Prostate gland (tissue), 2 donors: ENCODE results near the gene CLDND2. TPM values are rescaled to one million over a fixed set of nuclear protein-coding genes. Genes with fewer than 3 reads are reported as not detected.

ENCODE experiments used
- DNase-seq: peaks from one replicate; pipeline ENCODE4 v3.0.0-alpha.2; 2019; ENCODE audit warnings: low spot score
- H3K27ac ChIP-seq, 2 donors: fragments of 200-600 bp; sonication (generic); 2 replicates each; pipeline ENCODE4 v1.5.1; 2017 to 2019
- H3K27me3 ChIP-seq: fragments of 200-600 bp; sonication (generic); replicated peaks from 2 replicates; pipeline ENCODE4 v1.5.1; 2019; ENCODE audit not compliant: insufficient read depth
- H3K36me3 ChIP-seq, 2 donors: fragments of 200-600 bp; sonication (generic); 1 replicate in 1 of 2; 2 replicates in 1 of 2; pipeline versions ENCODE4 v1.5.1 to v1.8.1; 2017 to 2019
- H3K4me1 ChIP-seq: fragments of 200-600 bp; sonication (generic); replicated peaks from 2 replicates; pipeline ENCODE4 v1.5.1; 2019
- H3K4me3 ChIP-seq, 2 donors: fragments of 200-600 bp; sonication (generic); 2 replicates each; pipeline ENCODE4 v1.5.1; 2017 to 2019
- H3K9me3 ChIP-seq: fragments of 200-600 bp; sonication (generic); 2 replicates; pipeline ENCODE4 v1.5.1; 2017
- POLR2A ChIP-seq: fragments of 450-650 bp; IDR thresholded peaks from one replicate; pipeline ENCODE4 v1.6.1; 2016; ENCODE audit warnings: antibody characterized with exemption, mild to moderate bottlenecking
- POLR2AphosphoS5 ChIP-seq: sonication (generic); formaldehyde crosslinking; IDR thresholded peaks from one replicate; pipeline ENCODE4 v1.6.1; 2017; ENCODE audit warnings: antibody characterized with exemption
- WGBS: methylation state at CpG from one replicate; pipeline ENCODE4 v1.1.5; 2018; 5-methylcytosine and 5-hydroxymethylcytosine counted together
- intact Hi-C: fragments of 100-400 bp; cut with DNase I; formaldehyde crosslinking; loops from one replicate; pipeline ENCODE4 v1.14.2; 2022
- total RNA-seq, 2 donors: library from RNA; depleted of rRNA; stranded (reverse); fragments of >200 nt; gene quantifications; one replicate each; pipeline ENCODE4 v1.1.0, GENCODE V29; 2016
- TF ChIP-seq, protein P1 (sequence below), 4 experiments: fragments of 200-600 bp in 2 of 4; fragments of 450-650 bp in 2 of 4; sonication (generic) in 2 of 4; IDR thresholded peaks; 1 replicate in 3 of 4; 2 replicates in 1 of 4; pipeline ENCODE4 v1.5.1; 2016 to 2019; ENCODE audit warnings: antibody characterized with exemption in 4 of 4, mild to moderate bottlenecking in 2 of 4, moderate library complexity in 2 of 4

Gene CLDND2
- total RNA-seq, 2 donors from 2014 or later, result 4.2 TPM; not detected in 1

DNA sequence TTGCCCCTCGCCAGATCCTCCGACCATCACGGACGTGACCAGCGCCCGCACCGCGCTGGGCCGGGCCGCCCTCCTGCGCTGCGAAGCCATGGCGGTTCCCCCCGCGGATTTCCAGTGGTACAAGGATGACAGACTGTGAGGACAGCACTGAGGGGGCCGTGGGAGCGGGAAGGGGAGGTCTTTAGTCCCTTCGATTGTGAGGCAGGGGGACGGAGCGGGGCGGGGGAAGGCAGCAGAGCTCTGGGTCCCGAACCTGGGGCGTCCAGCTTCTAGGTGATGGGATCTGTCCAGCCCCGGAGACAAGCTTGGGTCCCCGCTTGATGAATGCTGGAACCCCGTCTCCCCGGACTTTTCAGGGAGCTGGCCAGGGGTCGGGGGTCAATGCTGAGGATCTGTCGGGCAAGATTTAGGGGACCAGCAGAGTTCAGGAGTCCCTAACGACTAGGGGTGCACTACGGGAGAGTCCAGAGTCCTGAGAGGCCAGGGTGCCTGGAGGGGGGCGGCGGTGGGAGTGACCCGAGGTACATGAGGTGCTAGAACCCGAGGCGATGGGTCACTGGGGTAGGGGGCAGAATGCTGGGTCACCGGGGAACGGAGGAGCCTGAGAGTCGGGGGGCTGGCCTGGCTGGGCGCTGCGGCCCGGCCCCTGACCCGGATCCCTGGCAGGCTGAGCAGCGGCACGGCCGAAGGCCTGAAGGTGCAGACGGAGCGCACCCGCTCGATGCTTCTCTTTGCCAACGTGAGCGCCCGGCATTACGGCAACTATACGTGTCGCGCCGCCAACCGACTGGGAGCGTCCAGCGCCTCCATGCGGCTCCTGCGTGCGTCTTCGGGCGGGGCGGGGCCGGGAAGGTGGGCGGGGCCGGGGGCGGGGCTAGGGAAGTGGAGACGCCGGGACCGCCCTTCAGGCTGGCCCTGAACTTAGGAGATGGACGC lies 41.5 kb downstream of the CLDND2 start:
- Histone ChIP-seq H3K9me3 (no peaks in the 10 kb centered on the region), H3K4me1 (no peaks in the 10 kb centered on the region), H3K27me3 (peaks cover 17% of the 10 kb centered on the region), H3K27ac (no peak overlapping the region), H3K4me3 (no peak overlapping the region), H3K36me3 (no peaks in the 10 kb centered on the region)
- intact Hi-C loops, result no loop called here
- WGBS, result 6% methylated on average over 72 of the region's 75 CpGs
- DNase-seq, result no peak
- TF ChIP-seq POLR2AphosphoS5, result no peak
- TF ChIP-seq, protein P1, sequence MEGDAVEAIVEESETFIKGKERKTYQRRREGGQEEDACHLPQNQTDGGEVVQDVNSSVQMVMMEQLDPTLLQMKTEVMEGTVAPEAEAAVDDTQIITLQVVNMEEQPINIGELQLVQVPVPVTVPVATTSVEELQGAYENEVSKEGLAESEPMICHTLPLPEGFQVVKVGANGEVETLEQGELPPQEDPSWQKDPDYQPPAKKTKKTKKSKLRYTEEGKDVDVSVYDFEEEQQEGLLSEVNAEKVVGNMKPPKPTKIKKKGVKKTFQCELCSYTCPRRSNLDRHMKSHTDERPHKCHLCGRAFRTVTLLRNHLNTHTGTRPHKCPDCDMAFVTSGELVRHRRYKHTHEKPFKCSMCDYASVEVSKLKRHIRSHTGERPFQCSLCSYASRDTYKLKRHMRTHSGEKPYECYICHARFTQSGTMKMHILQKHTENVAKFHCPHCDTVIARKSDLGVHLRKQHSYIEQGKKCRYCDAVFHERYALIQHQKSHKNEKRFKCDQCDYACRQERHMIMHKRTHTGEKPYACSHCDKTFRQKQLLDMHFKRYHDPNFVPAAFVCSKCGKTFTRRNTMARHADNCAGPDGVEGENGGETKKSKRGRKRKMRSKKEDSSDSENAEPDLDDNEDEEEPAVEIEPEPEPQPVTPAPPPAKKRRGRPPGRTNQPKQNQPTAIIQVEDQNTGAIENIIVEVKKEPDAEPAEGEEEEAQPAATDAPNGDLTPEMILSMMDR (IDR thresholded peaks at IDR 0.05), result no peak
- no peak for TF ChIP-seq POLR2A

DNA sequence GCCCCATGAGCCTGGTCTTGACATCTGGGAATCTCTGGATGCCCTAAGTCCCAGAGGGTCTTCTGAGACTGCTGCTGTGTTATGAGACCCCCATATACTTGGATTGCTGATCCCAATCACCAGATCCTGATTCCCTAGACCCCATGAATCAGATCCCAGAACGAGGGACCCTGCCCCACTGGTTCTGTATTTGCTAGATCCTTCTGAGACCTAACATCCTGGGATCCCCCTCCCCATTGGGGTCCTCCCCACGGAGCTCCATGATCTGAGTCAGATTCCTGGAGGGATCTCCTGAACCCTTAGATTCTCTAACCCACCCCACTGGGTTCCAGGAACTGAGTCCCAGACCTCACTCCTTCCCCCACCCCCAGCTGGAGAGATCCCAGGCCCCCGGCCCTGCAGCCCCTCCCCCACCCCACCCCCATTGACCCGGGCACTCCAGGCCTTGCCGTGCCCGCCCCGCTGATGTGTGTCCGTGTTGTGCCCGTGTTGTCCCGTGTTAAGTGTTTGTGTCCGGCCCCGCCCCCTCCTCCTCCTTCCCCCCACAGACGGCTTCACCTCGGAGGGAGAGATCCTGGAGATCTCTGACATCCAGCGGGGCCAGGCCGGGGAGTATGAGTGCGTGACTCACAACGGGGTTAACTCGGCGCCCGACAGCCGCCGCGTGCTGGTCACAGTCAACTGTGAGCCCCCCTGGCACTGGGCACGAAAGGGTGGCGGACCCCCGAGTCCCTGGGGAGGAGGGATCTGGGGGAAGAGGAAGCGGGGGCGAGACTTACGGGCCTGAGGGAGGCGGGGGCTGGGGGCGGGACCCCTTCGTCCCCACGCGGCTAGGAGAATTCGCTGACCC lies 42.4 kb downstream of the CLDND2 start:
- H3K27me3 ChIP-seq, result peaks cover 17% of the 10 kb centered on the region
- 16% methylated on average over 34 of the region's 36 CpGs for WGBS
- H3K36me3 ChIP-seq, result no peaks in the 10 kb centered on the region
- no peak overlapping the region for H3K27ac ChIP-seq
- TF ChIP-seq, protein P1 (IDR thresholded peaks at IDR 0.05), result no peak
- TF ChIP-seq POLR2A (no peak), POLR2AphosphoS5 (no peak)
- no peaks in the 10 kb centered on the region for H3K9me3 ChIP-seq
- intact Hi-C loops, result no loop called here
- H3K4me3 ChIP-seq, result no peak overlapping the region
- no peak for DNase-seq
- H3K4me1 ChIP-seq, result no peaks in the 10 kb centered on the region

DNA sequence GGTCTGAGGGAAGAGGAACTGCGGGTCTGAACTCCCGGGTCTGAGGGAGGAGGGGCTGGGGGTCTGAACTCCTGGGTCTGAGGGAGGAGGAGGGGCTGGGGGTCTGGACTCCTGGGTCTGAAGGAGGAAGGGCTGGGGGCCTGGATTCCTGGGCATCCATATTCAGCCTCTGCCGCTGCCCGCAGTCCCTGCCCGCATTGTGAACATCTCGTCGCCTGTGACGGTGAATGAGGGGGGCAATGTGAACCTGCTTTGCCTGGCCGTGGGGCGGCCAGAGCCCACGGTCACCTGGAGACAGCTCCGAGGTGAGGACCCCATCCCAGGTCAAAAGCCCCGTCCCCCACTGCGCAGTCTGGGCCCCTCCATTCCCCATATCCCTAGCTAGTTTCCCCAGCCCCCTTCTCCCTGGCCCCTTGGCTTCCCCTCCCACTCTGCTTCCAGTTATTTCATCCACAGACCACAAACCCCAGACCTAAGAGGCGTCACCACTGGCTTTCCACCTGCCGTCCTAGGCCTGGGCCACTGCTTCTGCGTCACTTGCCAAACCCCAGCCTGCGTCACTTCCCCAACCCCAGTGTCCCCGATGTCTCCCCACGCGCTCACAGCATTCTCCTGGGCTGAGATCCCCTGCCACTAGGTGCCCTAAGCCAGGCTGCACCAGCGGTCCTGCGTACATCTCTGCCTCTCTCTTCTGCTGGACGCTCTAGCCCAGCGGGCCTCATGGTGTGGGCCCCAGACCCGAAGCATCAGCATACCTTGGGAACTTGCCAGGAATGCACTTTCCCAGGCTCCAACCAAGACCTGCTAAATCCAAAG lies 43.4 kb downstream of the CLDND2 start:
- intact Hi-C loops, result no loop called here
- no peak for DNase-seq
- peaks cover 17% of the 10 kb centered on the region for H3K27me3 ChIP-seq
- no peak overlapping the region for H3K4me3 ChIP-seq
- no peaks in the 10 kb centered on the region for H3K36me3 ChIP-seq
- WGBS, result 72% methylated on average over 25 of the region's 26 CpGs
- no peak overlapping the region for H3K27ac ChIP-seq
- TF ChIP-seq POLR2A (no peak), POLR2AphosphoS5 (no peak)
- TF ChIP-seq, protein P1 (IDR thresholded peaks at IDR 0.05), result no peak
- no peaks in the 10 kb centered on the region for H3K4me1 ChIP-seq
- H3K9me3 ChIP-seq, result no peaks in the 10 kb centered on the region

DNA sequence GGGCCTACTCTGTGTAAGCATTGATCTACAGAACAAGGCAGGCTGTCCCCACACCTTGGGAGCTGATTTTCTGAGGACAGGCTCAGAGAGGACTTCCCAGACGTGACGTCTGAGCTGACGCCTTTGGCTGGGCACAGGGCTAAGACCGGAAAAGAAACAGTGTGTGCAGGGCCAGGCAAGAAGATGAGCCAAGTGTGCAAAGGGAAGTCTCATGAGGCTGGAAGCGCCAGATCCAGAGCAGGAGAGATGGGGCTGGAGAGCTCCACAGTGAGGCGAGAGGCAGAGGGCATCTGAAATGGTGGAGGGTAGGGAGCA lies 44.7 kb downstream of the CLDND2 start:
- WGBS, result 55% methylated on average over 6 of the region's 6 CpGs
- TF ChIP-seq POLR2A (no peak), POLR2AphosphoS5 (no peak)
- TF ChIP-seq, protein P1 (IDR thresholded peaks at IDR 0.05), result no peak
- peaks cover 15% of the 10 kb centered on the region for H3K27me3 ChIP-seq
- no peaks in the 10 kb centered on the region for H3K36me3 ChIP-seq
- no peak overlapping the region for H3K27ac ChIP-seq
- no peak for DNase-seq
- intact Hi-C loops, result no loop called here
- no peaks in the 10 kb centered on the region for H3K4me1 ChIP-seq
- no peaks in the 10 kb centered on the region for H3K9me3 ChIP-seq
- H3K4me3 ChIP-seq, result no peak overlapping the region
